Kidney tubule cell (primary cell): ENCODE data around the gene IL15RA.
A peak's percentile ranks its signal among the peaks of the same experiment; 100 is the strongest.
"Not testable (repeated sequence)": the region's sequence is repeated elsewhere in the genome, so short reads cannot be mapped to it uniquely, and the experiment has no call there.

ENCODE experiments used
- DNase-seq: peaks from one replicate; pipeline ENCODE4 v3.0.0-alpha.2; 2018; ENCODE audit warnings: low spot score

Gene IL15RA

DNA sequence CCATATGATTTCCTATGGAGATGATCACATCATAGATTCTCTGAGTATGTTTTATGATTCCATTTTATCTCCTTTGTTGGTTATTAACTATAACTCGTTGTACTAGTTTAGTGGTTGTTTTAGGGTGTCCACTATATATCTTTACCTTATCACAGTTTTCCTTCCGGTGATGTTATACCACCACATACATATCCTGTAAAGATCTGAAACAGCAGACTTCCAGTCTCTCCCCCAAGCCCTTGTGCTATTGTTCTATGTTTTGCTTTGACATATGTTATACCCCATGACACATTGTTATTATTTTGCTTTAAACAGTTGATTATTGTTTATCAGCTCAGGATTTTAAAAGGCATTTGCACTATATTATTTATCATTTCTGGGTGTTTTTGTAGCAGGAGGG is 7.3 kb downstream of the IL15RA start:
- DNase-seq: no peak

DNA sequence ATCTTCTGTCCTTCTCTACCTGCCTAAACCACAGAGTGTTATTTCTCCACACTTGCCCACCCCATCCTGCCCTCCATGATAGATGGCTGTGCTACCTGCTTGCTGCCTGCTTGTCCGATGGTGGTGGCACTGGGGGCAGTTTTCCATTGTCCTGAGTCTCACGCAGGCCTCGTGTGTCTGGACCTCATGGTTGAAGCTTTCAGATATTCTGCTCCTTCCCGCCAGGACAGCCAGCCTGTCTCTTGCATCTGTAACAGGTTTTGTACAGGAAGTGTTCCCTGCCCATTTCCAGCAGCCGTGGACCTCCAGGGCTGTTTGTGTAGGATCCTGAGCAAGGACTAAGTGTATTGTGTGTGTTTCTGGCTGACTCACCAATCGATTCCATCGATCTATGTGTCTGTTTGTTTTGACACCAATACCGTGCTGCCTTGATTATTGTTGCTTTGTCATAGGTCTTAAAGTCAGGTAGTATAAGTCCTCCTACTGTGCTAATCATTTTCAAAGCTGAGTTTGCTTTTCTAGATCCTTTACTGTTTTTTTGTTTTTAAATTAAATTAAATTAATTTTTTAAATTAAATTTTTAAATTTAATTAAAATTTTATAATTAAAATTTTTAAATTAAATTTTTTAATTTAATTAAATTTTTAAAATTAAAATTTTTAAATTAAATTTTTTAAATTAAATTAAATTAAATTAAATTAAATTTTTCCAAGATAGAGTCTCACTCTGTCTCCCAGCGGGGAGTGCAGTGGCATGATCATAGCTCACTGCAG is 8.5 kb downstream of the IL15RA start:
- no peak for DNase-seq

DNA sequence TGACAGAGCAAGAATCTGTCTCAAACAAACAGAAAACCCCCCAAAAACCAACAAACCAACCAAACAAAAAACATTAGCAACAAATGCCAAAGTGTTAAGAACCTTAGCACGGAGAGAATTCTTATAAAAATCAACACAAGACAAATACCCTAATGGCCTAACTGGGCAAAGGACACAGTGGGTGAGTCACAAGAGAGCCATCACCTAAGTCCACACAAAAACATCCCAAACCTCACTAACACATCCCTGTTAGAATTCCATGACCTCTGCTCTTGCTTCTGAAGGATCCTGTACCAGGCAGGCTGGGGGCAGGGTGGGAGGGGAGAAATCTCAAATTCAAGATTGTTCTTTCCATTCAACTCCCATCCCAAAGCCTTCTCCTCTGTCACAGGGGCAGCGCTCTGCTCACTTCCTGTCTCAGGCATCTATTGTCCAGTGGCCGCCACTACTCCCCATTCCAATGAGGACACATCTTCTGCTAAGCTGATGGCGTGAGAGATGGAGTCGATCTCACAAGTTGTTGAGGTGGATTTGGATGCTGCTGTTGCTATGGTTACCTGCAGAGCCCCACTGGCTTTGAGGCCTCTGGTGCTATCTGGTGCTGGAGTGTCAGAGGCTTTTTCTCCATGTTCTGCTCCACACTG is 9.2 kb downstream of the IL15RA start:
- no peak for DNase-seq

DNA sequence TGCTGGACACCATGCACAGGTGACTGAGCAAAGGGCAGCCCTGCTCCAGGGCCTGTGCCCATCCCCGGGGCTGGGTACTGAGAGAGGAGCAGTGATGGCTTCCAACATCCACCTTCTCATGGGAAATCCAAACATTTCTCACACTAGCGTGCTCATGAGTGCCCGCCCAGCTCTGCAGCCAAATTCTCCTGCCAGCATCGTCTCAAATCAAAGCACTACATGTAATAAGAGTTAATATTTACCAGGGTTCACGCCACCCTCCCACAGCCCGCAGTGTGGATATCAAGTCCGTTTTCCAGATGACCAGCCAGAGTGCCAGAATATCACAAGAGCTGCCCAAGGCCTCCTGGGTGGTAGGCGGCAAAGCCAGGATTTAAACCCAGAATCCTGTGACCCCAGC is 12.1 kb downstream of the IL15RA start:
- peak; percentile 67 for DNase-seq

DNA sequence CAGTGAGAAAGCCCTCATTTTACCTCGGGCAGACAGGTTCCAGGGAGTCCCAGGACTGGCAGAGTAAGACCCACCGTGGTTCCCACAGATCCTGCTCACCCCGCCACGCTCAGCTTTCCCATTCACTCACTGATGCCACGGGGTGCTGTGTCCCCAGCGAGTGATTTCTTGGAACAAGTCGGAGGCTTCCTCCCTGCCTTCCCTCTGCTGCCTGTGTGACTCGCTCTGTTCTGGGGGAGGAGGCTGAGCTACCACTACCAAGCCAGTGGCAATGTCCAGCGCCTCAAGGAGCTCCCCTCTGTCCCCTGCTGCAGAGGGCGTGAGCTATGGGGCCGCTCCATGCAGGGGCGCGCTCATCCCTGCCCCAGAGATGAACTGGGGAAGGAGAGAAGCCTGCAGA is 12.6 kb downstream of the IL15RA start:
- no peak for DNase-seq

DNA sequence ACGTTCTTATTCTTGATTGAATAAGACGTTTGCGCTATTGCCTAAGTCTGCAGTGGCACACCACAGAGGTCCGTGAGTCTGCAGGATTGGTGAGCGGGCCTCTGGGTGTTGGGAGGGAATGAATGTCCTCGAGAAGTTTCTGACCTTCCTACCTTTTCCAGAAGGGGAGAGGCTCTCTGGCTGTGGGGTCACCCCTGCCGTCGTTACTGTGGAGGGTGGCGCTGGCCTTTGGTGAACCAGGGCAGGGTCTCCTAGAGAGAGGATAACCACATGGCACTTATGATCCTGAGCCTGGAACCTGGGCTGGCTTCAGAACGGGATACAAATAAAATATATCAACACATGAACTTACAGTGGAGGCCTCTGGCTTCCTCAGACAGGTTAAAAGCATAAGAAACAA is 13.8 kb downstream of the IL15RA start:
- DNase-seq: no peak

DNA sequence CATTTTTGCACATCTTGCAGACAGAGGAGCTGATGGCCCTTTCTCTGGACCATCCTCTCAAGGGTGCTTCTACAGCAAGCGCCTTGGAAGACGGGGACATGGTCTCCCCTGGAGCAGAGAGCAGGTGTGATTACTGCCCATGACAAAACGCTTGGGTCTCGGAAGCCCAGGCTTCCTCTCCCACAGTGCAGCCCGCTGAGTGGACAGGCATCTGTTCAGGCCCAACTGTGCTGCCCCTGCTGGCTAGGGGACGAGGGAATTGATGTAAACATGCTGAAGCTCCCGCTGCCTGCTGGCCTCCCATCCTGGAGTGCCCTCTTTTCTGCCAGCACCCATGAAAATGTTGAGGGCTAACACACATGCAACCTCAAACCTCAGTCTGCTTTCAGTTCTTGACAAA is 14.3 kb downstream of the IL15RA start:
- DNase-seq: no peak

DNA sequence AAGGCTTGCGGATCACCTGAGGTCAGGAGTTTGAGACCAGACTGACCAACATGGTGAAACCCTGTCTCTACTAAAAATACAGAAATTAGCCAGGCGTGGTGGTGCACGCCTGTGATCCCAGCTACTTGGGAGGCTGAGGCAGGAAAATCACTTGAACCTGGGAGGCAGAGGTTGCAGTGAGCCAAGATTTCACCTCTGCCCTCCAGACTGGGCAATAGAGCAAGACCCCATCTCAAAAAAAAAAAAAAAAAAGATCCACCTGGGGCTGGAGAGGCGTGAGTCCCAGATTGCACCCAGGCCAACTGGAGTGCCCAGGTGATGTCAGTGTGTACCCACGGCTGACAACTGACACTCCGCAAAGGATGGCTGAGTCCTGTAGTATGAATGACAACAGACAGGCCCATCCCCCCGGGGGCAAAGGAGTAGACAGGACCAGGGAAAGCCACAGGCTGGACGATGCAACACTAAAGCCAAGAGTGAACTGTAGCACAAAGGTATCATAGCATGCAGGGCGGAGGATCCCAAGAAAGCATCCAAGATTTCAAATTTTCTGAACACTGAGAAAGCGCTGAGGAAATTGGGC is 14.9 kb downstream of the IL15RA start:
- DNase-seq: not testable (repeated sequence)

DNA sequence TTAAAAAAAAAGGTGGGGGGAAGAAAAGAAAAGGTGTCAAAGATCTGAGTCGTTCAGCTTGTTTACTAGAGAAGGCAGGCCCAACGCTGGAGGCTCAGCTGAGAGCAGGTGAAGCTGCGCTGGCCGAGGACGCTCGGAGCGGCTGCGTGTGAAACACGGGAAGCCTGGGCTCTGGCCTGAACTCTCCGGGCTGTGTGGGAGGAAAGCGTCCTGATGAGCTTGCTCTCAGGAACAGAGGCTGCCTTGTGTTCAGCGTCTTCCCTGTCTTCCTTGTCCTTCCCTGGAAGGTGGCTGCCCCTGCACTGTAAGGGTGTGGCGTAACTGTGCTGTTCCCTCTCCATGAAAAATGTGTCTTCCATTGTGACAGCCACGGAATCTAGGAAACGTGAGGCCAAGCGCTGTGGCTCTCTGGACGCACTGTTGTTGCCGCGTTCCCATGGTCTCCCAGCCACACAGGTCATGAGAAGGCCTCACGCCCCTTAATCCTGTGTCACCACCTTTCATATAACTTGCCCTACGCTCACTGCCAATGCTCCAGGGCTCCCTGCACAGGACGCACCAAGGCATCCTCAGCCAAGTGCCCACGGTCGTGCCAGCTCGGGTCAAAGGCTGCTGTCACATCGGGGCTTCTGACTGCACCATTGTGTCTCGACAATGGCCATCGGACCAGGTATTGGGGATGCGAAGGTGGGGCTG is 15.8 kb downstream of the IL15RA start:
- no peak for DNase-seq

DNA sequence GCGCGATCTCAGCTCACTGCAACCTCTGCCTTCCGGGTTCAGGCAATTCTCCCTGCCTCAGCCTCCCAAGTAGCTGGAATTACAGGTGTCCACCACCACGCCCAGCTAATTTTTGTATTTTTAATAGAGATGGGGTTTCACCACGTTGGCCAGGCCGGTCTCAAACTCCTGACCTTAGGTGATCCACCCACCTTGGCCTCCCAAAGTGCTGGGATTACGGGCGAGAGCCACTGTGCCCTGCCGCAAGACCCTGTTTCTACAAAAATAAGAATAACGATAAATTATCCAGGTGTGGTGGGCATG is 16.4 kb downstream of the IL15RA start:
- DNase-seq: not testable (repeated sequence)

DNA sequence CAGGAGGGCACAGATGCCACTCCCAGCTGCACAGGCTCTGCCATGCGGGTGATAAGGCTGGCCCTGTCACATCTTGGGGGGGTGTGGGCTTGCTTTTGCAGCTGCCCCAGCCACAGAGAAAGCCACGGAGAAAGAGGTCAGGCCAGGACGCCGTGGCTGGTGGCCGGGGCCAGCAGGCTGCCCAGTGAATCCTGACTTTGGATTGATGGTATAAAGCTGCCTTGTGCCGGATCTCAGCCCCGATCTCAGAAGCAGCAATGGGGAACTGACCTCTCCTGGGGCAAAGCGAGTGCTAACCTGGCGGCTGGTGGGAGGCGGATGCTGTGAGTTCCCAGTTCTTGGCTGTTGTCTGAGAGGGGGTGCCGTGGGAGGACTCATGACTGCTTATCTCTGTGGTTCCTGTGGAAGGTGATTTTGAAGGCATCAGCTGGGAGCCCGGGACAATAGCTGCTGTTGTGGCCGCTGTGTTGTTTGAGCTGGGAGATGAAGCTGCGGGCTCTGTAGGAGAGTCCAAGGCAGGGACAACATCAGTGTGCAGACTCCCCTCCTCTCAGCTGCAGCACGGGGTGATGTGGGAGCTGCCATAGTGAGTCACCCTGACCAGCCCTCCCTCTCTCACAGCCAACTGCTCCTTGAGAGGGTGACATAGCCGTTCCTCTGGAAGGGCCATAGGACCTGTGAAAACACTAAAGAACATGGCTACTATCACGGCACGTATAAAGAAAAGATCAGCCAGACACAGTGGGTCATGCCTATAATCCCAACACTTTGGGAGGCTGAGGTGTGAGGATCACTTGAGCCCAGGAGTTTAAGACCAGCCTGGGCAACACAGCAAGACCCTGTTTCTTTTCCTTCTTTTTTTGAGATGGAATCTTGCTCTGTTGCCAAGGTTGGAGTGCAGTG is 17.0 kb downstream of the IL15RA start:
- no peak for DNase-seq

DNA sequence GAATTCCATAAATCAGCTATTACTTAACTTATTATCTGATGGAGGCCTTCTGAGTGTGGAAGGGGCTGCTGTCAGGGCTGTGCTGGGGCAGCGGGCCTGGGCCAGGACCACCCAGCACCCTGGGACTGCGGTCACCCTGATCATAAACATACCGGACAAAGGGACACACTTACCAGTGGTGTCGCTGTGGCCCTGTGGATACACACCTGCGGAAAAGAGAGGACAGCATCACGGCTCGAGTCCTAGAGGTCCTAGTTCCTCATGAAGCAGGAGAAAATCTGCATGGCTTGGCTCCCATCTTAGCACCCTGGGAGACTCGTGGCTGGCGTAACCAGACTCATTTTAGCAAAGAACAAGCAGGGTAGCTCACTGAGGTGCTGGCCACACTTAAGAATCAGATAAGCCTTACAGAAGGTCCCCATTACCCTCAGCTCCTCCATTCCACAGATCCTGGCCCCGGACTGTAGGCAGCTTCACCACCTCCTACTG is 17.7 kb downstream of the IL15RA start:
- DNase-seq: no peak

DNA sequence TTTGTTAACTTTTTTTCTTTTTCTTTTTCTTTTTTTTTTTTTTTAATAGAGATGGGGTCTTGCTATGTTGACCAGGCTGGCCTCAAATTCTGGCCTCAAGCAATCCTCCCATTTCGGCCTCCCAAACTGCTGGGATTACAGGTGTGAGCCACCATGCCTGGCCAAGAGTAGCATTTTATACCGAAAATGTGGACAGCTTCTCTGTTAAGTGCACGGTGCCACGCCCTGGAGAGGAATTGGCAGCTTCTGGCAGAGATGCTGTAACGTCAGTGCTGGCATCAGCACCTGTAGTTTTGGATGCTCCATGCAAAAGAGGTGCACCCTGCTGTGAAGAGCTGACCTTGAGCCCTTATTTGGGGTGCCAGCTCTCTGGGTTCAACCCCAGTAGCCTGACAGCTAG is 18.2 kb downstream of the IL15RA start:
- no peak for DNase-seq

DNA sequence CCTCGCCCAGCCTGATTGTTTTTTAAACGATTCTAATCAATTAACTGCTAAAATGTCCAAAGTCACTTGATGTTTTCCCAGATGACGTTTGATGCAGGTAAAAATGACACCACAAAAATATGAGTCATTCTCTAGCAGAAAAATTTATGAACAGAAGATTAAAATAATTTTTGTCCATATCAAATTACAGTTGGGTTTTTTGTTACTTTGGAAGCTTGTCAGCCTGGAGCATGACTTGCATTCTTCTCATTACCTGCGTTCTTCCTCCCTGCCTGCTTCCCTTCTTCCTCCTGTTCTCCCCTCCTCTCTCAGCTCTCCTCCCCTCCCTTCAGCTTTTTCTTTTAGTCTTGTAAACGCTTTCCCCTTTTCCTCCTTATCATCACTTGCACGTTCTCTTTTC is 18.7 kb downstream of the IL15RA start:
- DNase-seq: no peak

DNA sequence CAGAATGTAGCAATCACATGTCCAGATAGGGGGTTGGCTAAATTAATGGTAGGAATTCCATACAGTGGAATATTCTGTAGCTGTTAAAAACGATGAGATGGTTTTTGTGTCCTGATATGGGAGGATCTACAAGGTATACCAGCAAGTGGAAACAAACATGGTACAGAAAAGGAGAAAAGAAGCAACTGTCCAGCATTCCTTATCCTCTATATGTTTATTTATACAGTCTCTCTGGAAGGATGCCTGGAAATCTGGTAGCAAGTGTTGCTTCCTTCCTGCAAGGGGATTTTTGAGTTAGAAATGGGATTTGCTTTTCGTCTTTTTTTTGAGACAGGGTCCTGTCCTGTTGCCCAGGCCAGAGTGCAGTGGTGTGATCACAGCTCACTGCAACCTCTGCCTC is 19.3 kb downstream of the IL15RA start:
- DNase-seq: no peak

DNA sequence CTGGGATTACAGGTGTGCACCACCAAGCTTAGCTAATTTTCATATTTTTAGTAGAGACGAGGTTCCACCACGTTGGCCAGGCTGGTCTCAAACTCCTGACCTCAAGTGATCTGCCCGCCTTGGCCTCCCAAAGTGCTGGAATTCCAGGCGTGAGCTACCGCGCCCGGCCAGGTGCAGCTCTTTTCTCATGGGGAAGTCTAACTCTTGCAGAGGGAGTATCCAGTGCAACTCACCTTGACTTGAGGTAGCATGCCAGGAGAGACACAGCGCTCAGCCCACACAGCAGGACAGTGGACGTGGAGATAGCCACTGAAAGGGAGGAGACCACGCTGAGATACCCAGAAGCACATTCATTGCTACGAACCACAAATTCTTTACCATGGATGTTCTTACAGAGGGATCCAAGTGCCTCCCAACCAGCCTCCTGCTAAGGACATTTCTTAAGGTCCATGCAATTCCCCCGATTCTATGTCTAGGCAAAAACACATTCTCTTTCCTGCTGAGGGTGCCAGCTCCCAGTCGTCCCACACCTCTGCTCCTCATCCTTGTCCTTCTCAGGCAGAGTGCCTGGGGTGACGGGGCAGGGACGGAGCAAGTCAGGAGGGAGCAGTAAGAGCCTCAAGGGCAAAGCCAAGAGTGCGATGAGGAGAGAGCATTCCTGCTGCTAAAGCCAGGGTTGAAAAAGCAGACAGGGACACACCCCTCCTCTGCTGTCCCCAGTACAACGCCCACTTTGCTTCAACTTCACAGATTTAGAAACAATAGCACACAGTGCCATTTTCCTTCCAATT is 21.0 kb downstream of the IL15RA start:
- no peak for DNase-seq

DNA sequence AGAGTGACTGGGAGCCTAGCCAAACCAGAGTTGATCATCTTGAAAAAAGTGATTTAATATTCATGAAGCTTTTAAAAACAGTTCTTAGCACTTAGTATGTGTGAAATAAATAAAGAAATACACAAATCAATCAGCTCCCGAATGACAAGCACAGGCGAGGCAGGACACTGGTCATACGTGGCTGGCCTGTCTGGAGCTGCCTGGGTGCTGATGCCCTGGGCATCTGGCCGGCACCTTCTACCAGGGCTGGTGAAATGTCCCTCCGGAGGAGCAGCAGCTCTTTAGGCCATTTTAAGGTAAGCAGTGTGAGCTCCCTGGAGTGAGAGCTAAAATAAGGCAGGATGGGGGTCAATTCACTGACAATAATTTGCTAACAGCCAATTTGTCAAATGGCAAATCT is 23.7 kb downstream of the IL15RA start:
- DNase-seq: no peak

DNA sequence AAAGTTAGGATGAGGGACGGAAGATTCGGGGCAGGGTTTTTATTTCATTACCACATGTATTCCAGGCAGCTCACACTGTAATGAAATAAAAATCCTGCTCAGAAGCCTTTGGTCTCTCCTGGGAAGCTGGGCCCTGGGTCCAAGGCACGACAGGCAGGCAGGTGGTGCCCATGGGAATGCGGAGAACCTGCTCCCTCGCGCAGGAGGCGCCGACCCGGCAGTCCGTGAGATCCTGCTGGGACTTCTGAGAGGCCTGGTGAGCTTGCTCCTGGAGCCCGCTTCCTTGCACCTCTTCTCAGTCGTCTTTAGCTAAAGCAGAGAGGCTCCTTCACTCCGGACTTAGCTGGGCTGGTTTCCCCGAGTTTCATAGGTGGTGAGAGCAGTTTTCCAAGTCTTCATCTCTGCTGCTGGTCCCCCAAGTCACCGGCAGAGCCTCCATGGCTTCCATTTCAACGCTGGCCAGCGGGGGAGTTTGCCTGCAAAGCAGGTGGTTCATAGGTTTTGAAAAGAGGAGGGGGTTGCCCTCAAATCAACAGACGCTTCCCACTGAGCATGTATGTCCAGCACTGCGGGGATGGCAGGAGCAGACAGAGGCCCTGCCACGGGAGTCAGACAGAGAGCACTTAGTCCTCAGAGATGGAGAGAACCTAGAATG is 24.5 kb downstream of the IL15RA start:
- DNase-seq: no peak

DNA sequence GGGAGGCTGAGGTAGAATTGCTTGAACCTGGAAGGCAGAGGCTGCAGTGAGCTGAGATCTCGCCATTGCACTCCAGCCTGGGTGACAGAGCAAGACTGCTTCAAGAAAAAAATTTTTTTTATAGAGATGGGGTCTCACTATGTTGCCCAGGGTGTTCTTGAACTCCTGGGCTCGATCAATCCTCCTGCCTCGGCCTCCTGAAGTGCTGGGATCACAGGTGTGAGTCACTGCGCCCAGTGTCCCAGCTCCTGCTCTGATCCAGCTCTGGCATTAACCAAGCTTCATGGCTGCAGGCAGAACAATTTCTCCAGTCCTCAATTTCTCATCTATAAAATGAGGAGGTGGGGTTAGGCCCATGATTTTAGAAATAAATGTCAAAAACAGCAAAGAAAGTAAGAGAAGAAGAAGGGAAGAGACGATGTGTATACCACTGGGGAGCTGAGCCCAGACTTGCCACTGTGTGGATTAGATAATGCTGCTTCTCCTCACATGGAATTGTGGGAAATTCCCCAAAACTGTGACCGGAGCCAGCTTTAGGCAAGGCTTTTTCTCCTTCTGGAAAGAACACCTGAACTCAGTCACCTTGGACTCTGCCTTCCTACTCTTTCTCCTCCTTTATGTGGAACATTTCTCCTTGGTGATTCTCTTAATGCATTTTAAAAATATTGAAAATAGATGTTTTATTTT is 25.5 kb downstream of the IL15RA start:
- no peak for DNase-seq

DNA sequence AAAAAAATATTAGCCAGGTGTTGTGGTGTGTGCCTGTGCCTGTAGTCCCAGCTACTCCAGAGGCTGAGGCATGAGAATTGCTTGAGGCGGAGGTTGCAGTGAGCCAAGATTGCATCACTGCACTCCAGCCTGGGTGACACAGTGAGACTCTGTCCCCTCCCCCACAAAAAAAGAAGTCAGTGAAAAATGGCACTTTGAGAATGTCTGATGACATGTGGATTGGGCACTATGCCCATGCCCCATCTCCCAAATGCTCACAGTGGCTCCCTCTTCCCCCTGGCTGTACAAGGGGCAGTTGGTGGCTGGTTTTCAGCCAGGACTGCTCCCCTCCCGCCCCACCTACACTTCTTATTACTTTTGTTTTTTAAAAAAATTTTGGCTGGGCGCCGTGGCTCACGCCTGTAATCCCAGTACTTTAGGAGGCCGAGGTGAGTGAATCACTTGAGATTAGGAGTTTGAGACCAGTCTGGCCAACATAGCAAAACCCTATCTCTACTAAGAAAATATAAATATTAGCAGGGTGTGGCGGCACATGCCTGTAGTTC is 26.1 kb downstream of the IL15RA start:
- peak; percentile 32 for DNase-seq
